K562 (cell line): Measurements from ENCODE around the gene MYB. TPM values are rescaled to one million over a fixed set of nuclear protein-coding genes. Genes with fewer than 3 reads are reported as not detected.
A peak's percentile ranks its signal among the peaks of the same experiment; 100 is the strongest.

Experiments used
- ASH1L ChIP-seq: fragments of 450-650 bp; IDR thresholded peaks from 2 replicates; pipeline ENCODE4 v1.6.1; 2018; ENCODE audit warnings: borderline replicate concordance, mild to moderate bottlenecking, low read depth; ENCODE audit not compliant: partially characterized antibody
- ETS2 ChIP-seq: IDR thresholded peaks from 2 replicates; pipeline ENCODE4 v1.6.1; 2016; ENCODE audit warnings: borderline replicate concordance, missing genetic modification characterization, mild to moderate bottlenecking, moderate library complexity, missing compliant biosample characterization; ENCODE audit not compliant: poor library complexity, severe bottlenecking
- FIP1L1 ChIP-seq: fragments of 200-400 bp; formaldehyde crosslinking; IDR thresholded peaks from 2 replicates; pipeline ENCODE4 v1.6.1; 2018; ENCODE audit warnings: mild to moderate bottlenecking, low read depth, low read length; ENCODE audit not compliant: poor library complexity, severe bottlenecking
- HDAC2 ChIP-seq: fragments of 450-650 bp; IDR thresholded peaks from 2 replicates; pipeline ENCODE4 v1.6.1; 2016; ENCODE audit warnings: mild to moderate bottlenecking
- HDAC8 ChIP-seq: fragments of 450-650 bp; IDR thresholded peaks from 2 replicates; pipeline ENCODE4 v1.6.1; 2016; ENCODE audit warnings: mild to moderate bottlenecking, missing genetic modification characterization, moderate library complexity, missing compliant biosample characterization
- KAT2B ChIP-seq: IDR thresholded peaks from one replicate; pipeline ENCODE4 v1.6.1; 2012; ENCODE audit warnings: low read depth, mild to moderate bottlenecking, control low read depth, inconsistent platforms, low read length, moderate library complexity
- KDM1A ChIP-seq, 2 experiments: fragments of 450-650 bp; IDR thresholded peaks; 2 replicates each; pipeline ENCODE4 v1.6.1; 2016; ENCODE audit warnings: mild to moderate bottlenecking in 2 of 2
- MAZ ChIP-seq, 2 experiments: fragments of 450-650 bp in 1 of 2; sonication (generic) in 1 of 2; formaldehyde crosslinking; IDR thresholded peaks in 1 of 2; conservative IDR thresholded peaks in 1 of 2; 2 replicates each; pipeline versions ENCODE4 v1.4.0 to v1.5.0; 2020; ENCODE audit warnings: mild to moderate bottlenecking in 1 of 2, missing genetic modification reagents in 1 of 2
- SAFB ChIP-seq: fragments of 200-400 bp; formaldehyde crosslinking; IDR thresholded peaks from 2 replicates; pipeline ENCODE4 v1.6.1; 2017; ENCODE audit warnings: low read depth, low read length, borderline replicate concordance
- SIN3A ChIP-seq, 2 experiments: fragments of 150-350 bp in 1 of 2; IDR thresholded peaks; 2 replicates each; pipeline ENCODE4 v1.6.1; 2011 to 2016; ENCODE audit warnings: borderline replicate concordance in 2 of 2, low read depth in 2 of 2, low read length in 2 of 2, mild to moderate bottlenecking in 2 of 2, moderate library complexity in 2 of 2; ENCODE audit not compliant: control insufficient read depth in 1 of 2
- SRF ChIP-seq, 2 experiments: fragments of 250-450, 450-650 bp in 1 of 2; sonication (Bioruptor Pico) in 1 of 2; sonication (generic) in 1 of 2; formaldehyde crosslinking; IDR thresholded peaks; 2 replicates each; pipeline versions ENCODE4 v1.5.0 to v1.5.1; 2020 to 2022; ENCODE audit warnings: mild to moderate bottlenecking in 1 of 2, missing genetic modification reagents in 1 of 2
- TOE1 ChIP-seq, 2 experiments: fragments of 450-650 bp in 1 of 2; sonication (generic) in 1 of 2; formaldehyde crosslinking in 1 of 2; IDR thresholded peaks; 2 replicates each; pipeline versions ENCODE4 v1.7.1 to v1.8.0; 2016 to 2022; ENCODE audit warnings: borderline replicate concordance in 2 of 2, mild to moderate bottlenecking in 2 of 2, antibody characterized with exemption in 1 of 2, inconsistent platforms in 1 of 2, low read depth in 1 of 2, missing genetic modification reagents in 1 of 2, moderate library complexity in 1 of 2
- ZC3H11A ChIP-seq: IDR thresholded peaks from 2 replicates; pipeline ENCODE4 v1.6.1; 2012; ENCODE audit warnings: low read depth, low read length, improper control_type of control experiment
- ZC3H4 ChIP-seq: sonication (generic); formaldehyde crosslinking; IDR thresholded peaks from 2 replicates; pipeline ENCODE4 v1.9.0; 2021; ENCODE audit warnings: missing genetic modification reagents, borderline replicate concordance
- ZNF133 ChIP-seq: fragments of 250-450 bp; sonication (Bioruptor Pico); IDR thresholded peaks from 2 replicates; pipeline ENCODE4 v1.4.0; 2020; ENCODE audit warnings: mild to moderate bottlenecking
- ZNF431 ChIP-seq: sonication (generic); formaldehyde crosslinking; IDR thresholded peaks from 2 replicates; pipeline ENCODE4 v1.8.0; 2022; ENCODE audit warnings: mild to moderate bottlenecking, missing genetic modification reagents
- polyA plus RNA-seq, 8 experiments: library from polyadenylated mRNA; depleted of rRNA in 4 of 8; stranded (reverse) in 5 of 8; unstranded in 3 of 8; fragments of >200 nt; fragmentation: Nextera tagmentation in 2 of 8; fragmentation: Illumina TruSeq in 1 of 8; extraction: Ambion mirVana in 2 of 8; extraction: Trizol in 1 of 8; gene quantifications; 2 replicates each; pipeline versions ENCODE4 v1.2.1 to v1.2.3, GENCODE V29; 2011 to 2014; ENCODE audit warnings: inconsistent platforms in 1 of 8, missing spikeins in 1 of 8
- total RNA-seq, 7 experiments: library from RNA; depleted of rRNA in 6 of 7; stranded (reverse); fragments of >200 nt in 6 of 7; fragmentation: Illumina TruSeq in 2 of 7; extraction: Trizol in 2 of 7; gene quantifications; 2 replicates each; pipeline versions ENCODE4 v1.2.1 to v1.2.3, GENCODE V29; 2011 to 2021; ENCODE audit warnings: low replicate concordance in 1 of 7
- TF ChIP-seq, protein P1 (sequence below): fragments of 450-650 bp; IDR thresholded peaks from one replicate; pipeline ENCODE4 v1.6.1; 2018; ENCODE audit warnings: mild to moderate bottlenecking, moderate library complexity; ENCODE audit not compliant: partially characterized antibody
- TF ChIP-seq, protein P2 (sequence below): IDR thresholded peaks from 2 replicates; pipeline ENCODE4 v1.6.1; 2011; ENCODE audit warnings: borderline replicate concordance, low read depth, mild to moderate bottlenecking, moderate library complexity, low read length; ENCODE audit not compliant: insufficient read depth, poor library complexity, severe bottlenecking
- TF ChIP-seq, protein P3 (sequence below): sonication (generic); formaldehyde crosslinking; IDR thresholded peaks from 2 replicates; pipeline ENCODE4 v1.8.0; 2022; ENCODE audit warnings: mild to moderate bottlenecking, missing genetic modification reagents
- TF ChIP-seq, protein P4 (sequence below): fragments of 250-450 bp; sonication (Bioruptor Pico); IDR thresholded peaks from 2 replicates; pipeline ENCODE4 v1.9.0; 2021; ENCODE audit warnings: mild to moderate bottlenecking, inconsistent platforms

The MYB gene
- total and polyA plus RNA-seq, 9 of the 15 experiments (the other 6 are each of a cell fraction or from before 2014, with no cell fraction given): 35.8 to 218 (median 140) TPM

DNA sequence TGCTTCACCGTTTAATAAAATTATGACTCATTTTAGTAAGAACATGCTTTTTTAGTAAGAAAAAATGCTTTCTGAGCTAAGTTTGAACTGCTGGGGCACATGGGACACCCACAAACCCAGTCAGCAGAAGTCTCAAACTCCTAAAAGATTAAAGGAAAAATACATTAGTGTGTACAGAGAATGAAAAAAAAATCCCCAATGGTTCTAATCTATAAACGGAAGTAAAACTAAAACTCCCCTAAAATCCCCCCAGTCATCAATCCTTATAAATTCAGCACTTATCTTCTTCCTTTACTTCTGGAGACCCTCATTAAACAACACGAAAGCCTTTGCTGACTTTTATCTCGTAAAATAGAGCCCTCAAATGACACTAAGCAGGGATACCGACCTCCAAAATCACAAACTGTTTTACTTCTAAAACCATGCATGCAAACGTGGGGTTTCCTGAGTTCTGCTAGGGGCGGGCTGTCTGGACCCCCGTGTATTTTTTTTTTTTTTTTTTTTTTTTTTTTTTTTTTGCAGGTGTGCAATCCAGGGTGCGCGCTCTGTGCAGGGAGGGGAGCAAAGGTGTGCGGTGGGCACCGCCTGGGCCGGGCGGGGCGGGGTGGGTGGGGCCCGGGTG, 1.1 kb upstream of the MYB start (continued):
- TF ChIP-seq, protein P1, sequence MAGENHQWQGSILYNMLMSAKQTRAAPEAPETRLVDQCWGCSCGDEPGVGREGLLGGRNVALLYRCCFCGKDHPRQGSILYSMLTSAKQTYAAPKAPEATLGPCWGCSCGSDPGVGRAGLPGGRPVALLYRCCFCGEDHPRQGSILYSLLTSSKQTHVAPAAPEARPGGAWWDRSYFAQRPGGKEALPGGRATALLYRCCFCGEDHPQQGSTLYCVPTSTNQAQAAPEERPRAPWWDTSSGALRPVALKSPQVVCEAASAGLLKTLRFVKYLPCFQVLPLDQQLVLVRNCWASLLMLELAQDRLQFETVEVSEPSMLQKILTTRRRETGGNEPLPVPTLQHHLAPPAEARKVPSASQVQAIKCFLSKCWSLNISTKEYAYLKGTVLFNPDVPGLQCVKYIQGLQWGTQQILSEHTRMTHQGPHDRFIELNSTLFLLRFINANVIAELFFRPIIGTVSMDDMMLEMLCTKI: no peak
- no peak for TF ChIP-seq HDAC2
- no peak for TF ChIP-seq HDAC8 (tag)
- no peak for TF ChIP-seq SRF (CRISPR knock-in tag; IDR thresholded peaks at IDR 0.05)
- TF ChIP-seq SIN3A (IDR thresholded peaks at IDR 0.05; ENCODE audit: borderline replicate concordance in 2 of 2, control insufficient read depth in 1 of 2, low read depth in 2 of 2, low read length in 2 of 2): peak in 1 of 2 experiments; percentile 9; a peak in 1 of 4 replicates
- TF ChIP-seq SAFB: no peak
- no peak for TF ChIP-seq ZC3H11A
- TF ChIP-seq KDM1A (IDR thresholded peaks at IDR 0.05): no peak
- TF ChIP-seq, protein P2, sequence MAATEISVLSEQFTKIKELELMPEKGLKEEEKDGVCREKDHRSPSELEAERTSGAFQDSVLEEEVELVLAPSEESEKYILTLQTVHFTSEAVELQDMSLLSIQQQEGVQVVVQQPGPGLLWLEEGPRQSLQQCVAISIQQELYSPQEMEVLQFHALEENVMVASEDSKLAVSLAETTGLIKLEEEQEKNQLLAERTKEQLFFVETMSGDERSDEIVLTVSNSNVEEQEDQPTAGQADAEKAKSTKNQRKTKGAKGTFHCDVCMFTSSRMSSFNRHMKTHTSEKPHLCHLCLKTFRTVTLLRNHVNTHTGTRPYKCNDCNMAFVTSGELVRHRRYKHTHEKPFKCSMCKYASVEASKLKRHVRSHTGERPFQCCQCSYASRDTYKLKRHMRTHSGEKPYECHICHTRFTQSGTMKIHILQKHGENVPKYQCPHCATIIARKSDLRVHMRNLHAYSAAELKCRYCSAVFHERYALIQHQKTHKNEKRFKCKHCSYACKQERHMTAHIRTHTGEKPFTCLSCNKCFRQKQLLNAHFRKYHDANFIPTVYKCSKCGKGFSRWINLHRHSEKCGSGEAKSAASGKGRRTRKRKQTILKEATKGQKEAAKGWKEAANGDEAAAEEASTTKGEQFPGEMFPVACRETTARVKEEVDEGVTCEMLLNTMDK: no peak
- TF ChIP-seq ZNF133: no peak
- no peak for TF ChIP-seq KAT2B
- TF ChIP-seq, protein P3, sequence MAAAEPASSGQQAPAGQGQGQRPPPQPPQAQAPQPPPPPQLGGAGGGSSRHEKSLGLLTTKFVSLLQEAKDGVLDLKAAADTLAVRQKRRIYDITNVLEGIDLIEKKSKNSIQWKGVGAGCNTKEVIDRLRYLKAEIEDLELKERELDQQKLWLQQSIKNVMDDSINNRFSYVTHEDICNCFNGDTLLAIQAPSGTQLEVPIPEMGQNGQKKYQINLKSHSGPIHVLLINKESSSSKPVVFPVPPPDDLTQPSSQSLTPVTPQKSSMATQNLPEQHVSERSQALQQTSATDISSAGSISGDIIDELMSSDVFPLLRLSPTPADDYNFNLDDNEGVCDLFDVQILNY (CRISPR knock-in tag): no peak
- no peak for TF ChIP-seq TOE1 (IDR thresholded peaks at IDR 0.05; ENCODE audit: borderline replicate concordance)
- no peak for TF ChIP-seq TOE1 (CRISPR knock-in tag; IDR thresholded peaks at IDR 0.05; ENCODE audit: borderline replicate concordance, low read depth)
- no peak for TF ChIP-seq ZNF431 (CRISPR knock-in tag)
- no peak for TF ChIP-seq MAZ (CRISPR knock-in tag; conservative IDR thresholded peaks at IDR 0.05 in 1 of 2, IDR thresholded peaks at IDR 0.05 in 1 of 2)
- TF ChIP-seq ASH1L: peak; percentile 21
- TF ChIP-seq ZC3H4 (CRISPR knock-in tag): no peak
- no peak for TF ChIP-seq FIP1L1
- TF ChIP-seq, protein P4, sequence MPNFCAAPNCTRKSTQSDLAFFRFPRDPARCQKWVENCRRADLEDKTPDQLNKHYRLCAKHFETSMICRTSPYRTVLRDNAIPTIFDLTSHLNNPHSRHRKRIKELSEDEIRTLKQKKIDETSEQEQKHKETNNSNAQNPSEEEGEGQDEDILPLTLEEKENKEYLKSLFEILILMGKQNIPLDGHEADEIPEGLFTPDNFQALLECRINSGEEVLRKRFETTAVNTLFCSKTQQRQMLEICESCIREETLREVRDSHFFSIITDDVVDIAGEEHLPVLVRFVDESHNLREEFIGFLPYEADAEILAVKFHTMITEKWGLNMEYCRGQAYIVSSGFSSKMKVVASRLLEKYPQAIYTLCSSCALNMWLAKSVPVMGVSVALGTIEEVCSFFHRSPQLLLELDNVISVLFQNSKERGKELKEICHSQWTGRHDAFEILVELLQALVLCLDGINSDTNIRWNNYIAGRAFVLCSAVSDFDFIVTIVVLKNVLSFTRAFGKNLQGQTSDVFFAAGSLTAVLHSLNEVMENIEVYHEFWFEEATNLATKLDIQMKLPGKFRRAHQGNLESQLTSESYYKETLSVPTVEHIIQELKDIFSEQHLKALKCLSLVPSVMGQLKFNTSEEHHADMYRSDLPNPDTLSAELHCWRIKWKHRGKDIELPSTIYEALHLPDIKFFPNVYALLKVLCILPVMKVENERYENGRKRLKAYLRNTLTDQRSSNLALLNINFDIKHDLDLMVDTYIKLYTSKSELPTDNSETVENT: no peak
- no peak for TF ChIP-seq ETS2 (tag)
